ENCODE measurements around the gene EIF2S2.

DNA sequence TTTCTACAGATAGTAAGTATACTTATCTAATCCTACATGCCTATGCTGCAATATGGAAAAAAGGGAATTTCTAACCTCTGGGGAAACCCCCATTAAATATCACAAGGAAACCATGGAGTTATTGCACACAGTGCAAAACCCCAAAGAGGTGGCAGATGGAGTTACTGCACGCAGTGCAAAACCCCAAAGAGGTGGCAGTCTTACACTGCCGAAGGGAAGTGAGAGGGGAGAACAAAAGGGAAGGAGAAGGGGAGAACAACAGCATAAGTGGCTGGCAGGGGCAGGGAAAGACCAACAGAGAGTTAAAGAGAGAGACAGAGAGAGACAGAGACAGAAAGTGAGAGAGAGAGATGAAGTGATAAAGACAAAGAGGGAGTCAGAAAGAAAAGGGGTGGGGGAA, 43.8 kb upstream of the EIF2S2 start:
- TF ChIP-seq ZFP30 (CRISPR knock-in tag; IDR thresholded peaks at IDR 0.05): no peak
- no peak for TF ChIP-seq ZNF70 (CRISPR knock-in tag; IDR thresholded peaks at IDR 0.05)
- TF ChIP-seq, protein P1, sequence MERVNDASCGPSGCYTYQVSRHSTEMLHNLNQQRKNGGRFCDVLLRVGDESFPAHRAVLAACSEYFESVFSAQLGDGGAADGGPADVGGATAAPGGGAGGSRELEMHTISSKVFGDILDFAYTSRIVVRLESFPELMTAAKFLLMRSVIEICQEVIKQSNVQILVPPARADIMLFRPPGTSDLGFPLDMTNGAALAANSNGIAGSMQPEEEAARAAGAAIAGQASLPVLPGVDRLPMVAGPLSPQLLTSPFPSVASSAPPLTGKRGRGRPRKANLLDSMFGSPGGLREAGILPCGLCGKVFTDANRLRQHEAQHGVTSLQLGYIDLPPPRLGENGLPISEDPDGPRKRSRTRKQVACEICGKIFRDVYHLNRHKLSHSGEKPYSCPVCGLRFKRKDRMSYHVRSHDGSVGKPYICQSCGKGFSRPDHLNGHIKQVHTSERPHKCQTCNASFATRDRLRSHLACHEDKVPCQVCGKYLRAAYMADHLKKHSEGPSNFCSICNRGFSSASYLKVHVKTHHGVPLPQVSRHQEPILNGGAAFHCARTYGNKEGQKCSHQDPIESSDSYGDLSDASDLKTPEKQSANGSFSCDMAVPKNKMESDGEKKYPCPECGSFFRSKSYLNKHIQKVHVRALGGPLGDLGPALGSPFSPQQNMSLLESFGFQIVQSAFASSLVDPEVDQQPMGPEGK (CRISPR knock-in tag; IDR thresholded peaks at IDR 0.05; ENCODE audit: borderline replicate concordance): no peak
- no peak for TF ChIP-seq SNAI2 (CRISPR knock-in tag; IDR thresholded peaks at IDR 0.05)
- TF ChIP-seq CSDC2 (CRISPR knock-in tag; IDR thresholded peaks at IDR 0.05): no peak
- TF ChIP-seq ZFP3 (CRISPR knock-in tag; IDR thresholded peaks at IDR 0.05): no peak
- TF ChIP-seq, protein P2, sequence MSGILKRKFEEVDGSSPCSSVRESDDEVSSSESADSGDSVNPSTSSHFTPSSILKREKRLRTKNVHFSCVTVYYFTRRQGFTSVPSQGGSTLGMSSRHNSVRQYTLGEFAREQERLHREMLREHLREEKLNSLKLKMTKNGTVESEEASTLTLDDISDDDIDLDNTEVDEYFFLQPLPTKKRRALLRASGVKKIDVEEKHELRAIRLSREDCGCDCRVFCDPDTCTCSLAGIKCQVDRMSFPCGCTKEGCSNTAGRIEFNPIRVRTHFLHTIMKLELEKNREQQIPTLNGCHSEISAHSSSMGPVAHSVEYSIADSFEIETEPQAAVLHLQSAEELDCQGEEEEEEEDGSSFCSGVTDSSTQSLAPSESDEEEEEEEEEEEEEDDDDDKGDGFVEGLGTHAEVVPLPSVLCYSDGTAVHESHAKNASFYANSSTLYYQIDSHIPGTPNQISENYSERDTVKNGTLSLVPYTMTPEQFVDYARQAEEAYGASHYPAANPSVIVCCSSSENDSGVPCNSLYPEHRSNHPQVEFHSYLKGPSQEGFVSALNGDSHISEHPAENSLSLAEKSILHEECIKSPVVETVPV (CRISPR knock-in tag; IDR thresholded peaks at IDR 0.05): no peak
- TF ChIP-seq ARNTL (CRISPR knock-in tag; IDR thresholded peaks at IDR 0.05; ENCODE audit: borderline replicate concordance, low read depth): no peak
- TF ChIP-seq, protein P3, sequence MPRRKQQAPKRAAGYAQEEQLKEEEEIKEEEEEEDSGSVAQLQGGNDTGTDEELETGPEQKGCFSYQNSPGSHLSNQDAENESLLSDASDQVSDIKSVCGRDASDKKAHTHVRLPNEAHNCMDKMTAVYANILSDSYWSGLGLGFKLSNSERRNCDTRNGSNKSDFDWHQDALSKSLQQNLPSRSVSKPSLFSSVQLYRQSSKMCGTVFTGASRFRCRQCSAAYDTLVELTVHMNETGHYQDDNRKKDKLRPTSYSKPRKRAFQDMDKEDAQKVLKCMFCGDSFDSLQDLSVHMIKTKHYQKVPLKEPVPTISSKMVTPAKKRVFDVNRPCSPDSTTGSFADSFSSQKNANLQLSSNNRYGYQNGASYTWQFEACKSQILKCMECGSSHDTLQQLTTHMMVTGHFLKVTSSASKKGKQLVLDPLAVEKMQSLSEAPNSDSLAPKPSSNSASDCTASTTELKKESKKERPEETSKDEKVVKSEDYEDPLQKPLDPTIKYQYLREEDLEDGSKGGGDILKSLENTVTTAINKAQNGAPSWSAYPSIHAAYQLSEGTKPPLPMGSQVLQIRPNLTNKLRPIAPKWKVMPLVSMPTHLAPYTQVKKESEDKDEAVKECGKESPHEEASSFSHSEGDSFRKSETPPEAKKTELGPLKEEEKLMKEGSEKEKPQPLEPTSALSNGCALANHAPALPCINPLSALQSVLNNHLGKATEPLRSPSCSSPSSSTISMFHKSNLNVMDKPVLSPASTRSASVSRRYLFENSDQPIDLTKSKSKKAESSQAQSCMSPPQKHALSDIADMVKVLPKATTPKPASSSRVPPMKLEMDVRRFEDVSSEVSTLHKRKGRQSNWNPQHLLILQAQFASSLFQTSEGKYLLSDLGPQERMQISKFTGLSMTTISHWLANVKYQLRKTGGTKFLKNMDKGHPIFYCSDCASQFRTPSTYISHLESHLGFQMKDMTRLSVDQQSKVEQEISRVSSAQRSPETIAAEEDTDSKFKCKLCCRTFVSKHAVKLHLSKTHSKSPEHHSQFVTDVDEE (CRISPR knock-in tag; IDR thresholded peaks at IDR 0.05): no peak
- TF ChIP-seq ZNF8 (CRISPR knock-in tag; IDR thresholded peaks at IDR 0.05): no peak
- TF ChIP-seq RARB (CRISPR knock-in tag; IDR thresholded peaks at IDR 0.05): no peak
- no peak for TF ChIP-seq ZC3H10 (CRISPR knock-in tag; IDR thresholded peaks at IDR 0.05)

Data from SK-N-SH treated with all-trans-retinoic acid at 6 μM for 48 hours (cell line).